HepG2 (cell line): Measurements from ENCODE around the gene LIME1. TPM values are rescaled to one million over a fixed set of nuclear protein-coding genes. Genes with fewer than 3 reads are reported as not detected.
A peak's percentile ranks its signal among the peaks of the same experiment; 100 is the strongest.

Experiments
- ATF5 ChIP-seq: sonication (generic); formaldehyde crosslinking; IDR thresholded peaks from 2 replicates; pipeline ENCODE4 v1.4.0; 2020; ENCODE audit warnings: mild to moderate bottlenecking, low read depth, missing genetic modification reagents
- HINFP ChIP-seq: sonication (generic); formaldehyde crosslinking; IDR thresholded peaks from 2 replicates; pipeline ENCODE4 v1.4.0; 2020; ENCODE audit warnings: low read depth, mild to moderate bottlenecking, missing genetic modification reagents
- HNF1A ChIP-seq, 2 experiments: sonication (generic) in 1 of 2; formaldehyde crosslinking in 1 of 2; IDR thresholded peaks; 2 replicates each; pipeline versions ENCODE4 v1.4.0 to v1.6.1; 2016 to 2020; ENCODE audit warnings: borderline replicate concordance in 1 of 2, low read depth in 1 of 2, mild to moderate bottlenecking in 1 of 2, missing genetic modification reagents in 1 of 2
- NCOA5 ChIP-seq: sonication (generic); formaldehyde crosslinking; IDR thresholded peaks from 2 replicates; pipeline ENCODE4 v1.4.0; 2020; ENCODE audit warnings: missing genetic modification reagents
- TBX2 ChIP-seq: sonication (generic); formaldehyde crosslinking; IDR thresholded peaks from 2 replicates; pipeline ENCODE4 v1.5.0; 2020; ENCODE audit warnings: missing genetic modification reagents, mild to moderate bottlenecking, borderline replicate concordance
- ZC3H13 ChIP-seq: sonication (generic); formaldehyde crosslinking; IDR thresholded peaks from 2 replicates; pipeline ENCODE4 v1.8.1; 2023; ENCODE audit warnings: mild to moderate bottlenecking, missing genetic modification reagents, moderate library complexity
- ZNF121 ChIP-seq: sonication (generic); formaldehyde crosslinking; IDR thresholded peaks from 2 replicates; pipeline ENCODE4 v1.5.0; 2020; ENCODE audit warnings: mild to moderate bottlenecking, missing genetic modification reagents
- ZNF782 ChIP-seq: sonication (generic); formaldehyde crosslinking; IDR thresholded peaks from 2 replicates; pipeline ENCODE4 v1.4.0; 2020; ENCODE audit warnings: missing genetic modification reagents, mild to moderate bottlenecking, borderline replicate concordance
- polyA plus RNA-seq, 8 experiments: library from polyadenylated mRNA; depleted of rRNA in 3 of 8; stranded (reverse) in 7 of 8; unstranded in 1 of 8; fragments of >200 nt; fragmentation: Illumina TruSeq in 4 of 8; extraction: Trizol in 4 of 8; gene quantifications; 2 replicates each; pipeline versions ENCODE4 v1.2.1 to v1.2.3, GENCODE V29; 2011 to 2016; ENCODE audit warnings: low read depth in 4 of 8, missing spikeins in 1 of 8, mixed read lengths in 1 of 8; ENCODE audit not compliant: insufficient read depth in 1 of 8
- total RNA-seq, 5 experiments: library from RNA; depleted of rRNA; stranded (reverse); fragments of >200 nt; fragmentation: Illumina TruSeq; extraction: Trizol; gene quantifications; 2 replicates each; pipeline ENCODE4 v1.2.3, GENCODE V29; 2016; ENCODE audit warnings: low read depth in 1 of 5
- TF ChIP-seq, protein P1 (sequence below): sonication (generic); formaldehyde crosslinking; IDR thresholded peaks from 2 replicates; pipeline ENCODE4 v1.4.0; 2020; ENCODE audit warnings: mild to moderate bottlenecking, missing genetic modification reagents, borderline replicate concordance
- TF ChIP-seq, protein P2 (sequence below): IDR thresholded peaks from 2 replicates; pipeline ENCODE4 v1.6.1; 2016

LIME1 gene
- total and polyA plus RNA-seq, 2 of the 13 experiments (the other 11 are each of a cell fraction or from before 2014, with no cell fraction given) = 13.0 to 61.5 TPM

- TF ChIP-seq, protein P1, sequence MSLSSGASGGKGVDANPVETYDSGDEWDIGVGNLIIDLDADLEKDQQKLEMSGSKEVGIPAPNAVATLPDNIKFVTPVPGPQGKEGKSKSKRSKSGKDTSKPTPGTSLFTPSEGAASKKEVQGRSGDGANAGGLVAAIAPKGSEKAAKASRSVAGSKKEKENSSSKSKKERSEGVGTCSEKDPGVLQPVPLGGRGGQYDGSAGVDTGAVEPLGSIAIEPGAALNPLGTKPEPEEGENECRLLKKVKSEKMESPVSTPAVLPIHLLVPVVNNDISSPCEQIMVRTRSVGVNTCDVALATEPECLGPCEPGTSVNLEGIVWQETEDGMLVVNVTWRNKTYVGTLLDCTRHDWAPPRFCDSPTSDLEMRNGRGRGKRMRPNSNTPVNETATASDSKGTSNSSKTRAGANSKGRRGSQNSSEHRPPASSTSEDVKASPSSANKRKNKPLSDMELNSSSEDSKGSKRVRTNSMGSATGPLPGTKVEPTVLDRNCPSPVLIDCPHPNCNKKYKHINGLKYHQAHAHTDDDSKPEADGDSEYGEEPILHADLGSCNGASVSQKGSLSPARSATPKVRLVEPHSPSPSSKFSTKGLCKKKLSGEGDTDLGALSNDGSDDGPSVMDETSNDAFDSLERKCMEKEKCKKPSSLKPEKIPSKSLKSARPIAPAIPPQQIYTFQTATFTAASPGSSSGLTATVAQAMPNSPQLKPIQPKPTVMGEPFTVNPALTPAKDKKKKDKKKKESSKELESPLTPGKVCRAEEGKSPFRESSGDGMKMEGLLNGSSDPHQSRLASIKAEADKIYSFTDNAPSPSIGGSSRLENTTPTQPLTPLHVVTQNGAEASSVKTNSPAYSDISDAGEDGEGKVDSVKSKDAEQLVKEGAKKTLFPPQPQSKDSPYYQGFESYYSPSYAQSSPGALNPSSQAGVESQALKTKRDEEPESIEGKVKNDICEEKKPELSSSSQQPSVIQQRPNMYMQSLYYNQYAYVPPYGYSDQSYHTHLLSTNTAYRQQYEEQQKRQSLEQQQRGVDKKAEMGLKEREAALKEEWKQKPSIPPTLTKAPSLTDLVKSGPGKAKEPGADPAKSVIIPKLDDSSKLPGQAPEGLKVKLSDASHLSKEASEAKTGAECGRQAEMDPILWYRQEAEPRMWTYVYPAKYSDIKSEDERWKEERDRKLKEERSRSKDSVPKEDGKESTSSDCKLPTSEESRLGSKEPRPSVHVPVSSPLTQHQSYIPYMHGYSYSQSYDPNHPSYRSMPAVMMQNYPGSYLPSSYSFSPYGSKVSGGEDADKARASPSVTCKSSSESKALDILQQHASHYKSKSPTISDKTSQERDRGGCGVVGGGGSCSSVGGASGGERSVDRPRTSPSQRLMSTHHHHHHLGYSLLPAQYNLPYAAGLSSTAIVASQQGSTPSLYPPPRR (CRISPR knock-in tag) = no peak
- TF ChIP-seq HINFP (CRISPR knock-in tag) (0 out of 2 replicates have a peak, but pooled peaks have one; percentile 49), HNF1A (IDR thresholded peaks at IDR 0.05; ENCODE audit: low read depth) (no peak), HNF1A (CRISPR knock-in tag; IDR thresholded peaks at IDR 0.05; ENCODE audit: borderline replicate concordance) (peak; percentile 43; the same call in 1 of the 2 replicates), TBX2 (CRISPR knock-in tag) (0 out of 2 replicates have a peak, but pooled peaks have one; percentile 4), ZNF121 (CRISPR knock-in tag) (peak; percentile 71), NCOA5 (CRISPR knock-in tag) (no peak), ZNF782 (0 out of 2 replicates have a peak, but pooled peaks have one; percentile 54), ATF5 (CRISPR knock-in tag) (peak; percentile 31; the same call in 1 of the 2 replicates), ZC3H13 (CRISPR knock-in tag) (0 out of 2 replicates have a peak, but pooled peaks have one; percentile 27)
- TF ChIP-seq, protein P2, sequence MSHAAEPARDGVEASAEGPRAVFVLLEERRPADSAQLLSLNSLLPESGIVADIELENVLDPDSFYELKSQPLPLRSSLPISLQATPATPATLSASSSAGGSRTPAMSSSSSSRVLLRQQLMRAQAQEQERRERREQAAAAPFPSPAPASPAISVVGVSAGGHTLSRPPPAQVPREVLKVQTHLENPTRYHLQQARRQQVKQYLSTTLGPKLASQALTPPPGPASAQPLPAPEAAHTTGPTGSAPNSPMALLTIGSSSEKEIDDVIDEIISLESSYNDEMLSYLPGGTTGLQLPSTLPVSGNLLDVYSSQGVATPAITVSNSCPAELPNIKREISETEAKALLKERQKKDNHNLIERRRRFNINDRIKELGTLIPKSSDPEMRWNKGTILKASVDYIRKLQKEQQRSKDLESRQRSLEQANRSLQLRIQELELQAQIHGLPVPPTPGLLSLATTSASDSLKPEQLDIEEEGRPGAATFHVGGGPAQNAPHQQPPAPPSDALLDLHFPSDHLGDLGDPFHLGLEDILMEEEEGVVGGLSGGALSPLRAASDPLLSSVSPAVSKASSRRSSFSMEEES = no peak
These were observed 46.1 kb downstream of the LIME1 start (continued) for GRCh38 chr20:63782521-63782971.
